Stimulated activated CD4-positive, alpha-beta T cell treated with anti-CD3 and anti-CD28 coated beads, TNF-alpha, amount 100 ng/mL, for 48 hours (primary cell): ENCODE data around the gene MUSTN1.

Experiments used
- DNase-seq, 3 donors: peaks; one replicate each; pipeline ENCODE4 v3.0.0-alpha.2; 2020; ENCODE audit warnings: low read depth in 3 of 3

MUSTN1 gene

DNA sequence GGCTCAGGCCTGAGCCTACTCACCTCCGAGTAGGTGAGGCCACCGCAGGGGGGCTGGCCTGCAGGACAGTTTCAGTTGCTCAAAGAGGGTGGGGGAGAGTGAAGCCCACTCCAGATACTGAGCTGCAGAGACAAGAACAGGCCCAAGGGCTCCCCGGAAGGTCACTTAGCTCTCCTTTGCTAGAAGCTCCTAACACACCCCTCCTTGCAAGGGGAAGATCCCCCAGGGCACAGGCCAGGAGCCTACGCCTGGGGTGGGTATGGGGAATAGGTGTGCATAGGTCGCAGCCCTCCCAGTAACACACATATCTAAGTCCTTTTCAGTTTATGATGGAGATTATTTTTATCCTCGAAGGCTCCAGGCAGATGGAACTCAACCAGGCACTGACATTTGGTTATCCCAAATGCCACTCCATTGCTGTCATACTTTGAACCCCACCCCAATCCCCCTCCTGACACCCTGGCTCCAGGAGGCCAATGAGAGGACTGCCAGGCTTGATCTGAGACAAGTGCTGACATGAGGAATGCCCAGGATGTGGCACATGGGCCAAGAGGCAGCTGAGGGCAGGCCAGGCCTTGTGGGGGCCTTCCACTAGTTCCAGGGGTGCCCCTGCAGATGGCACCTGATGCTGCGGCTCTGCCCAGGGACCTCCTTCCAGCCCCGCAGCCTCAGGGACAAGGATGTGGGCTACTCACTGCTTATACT is 1.1 kb upstream of the MUSTN1 start:
- no peak for DNase-seq

DNA sequence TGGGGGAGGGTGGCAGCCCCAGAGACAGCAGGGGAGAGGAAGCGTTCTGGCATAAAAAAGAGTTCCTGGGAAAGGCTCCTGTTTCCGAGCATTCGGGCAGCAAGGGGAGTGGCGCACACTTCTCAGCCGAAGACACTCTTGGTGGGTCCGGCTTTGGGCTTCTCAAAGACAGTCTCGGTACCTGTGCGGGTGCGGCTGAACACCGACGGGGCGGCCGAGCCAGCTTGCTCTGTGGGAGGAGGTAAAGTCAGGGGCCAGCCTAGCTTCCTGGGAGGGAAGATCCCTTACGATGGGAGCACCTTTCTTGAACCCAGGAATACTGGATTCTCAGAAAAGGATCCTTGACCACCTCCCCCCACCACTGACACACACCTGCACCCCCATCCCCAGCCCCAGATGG is 1.6 kb downstream of the MUSTN1 start:
- no peak for DNase-seq

DNA sequence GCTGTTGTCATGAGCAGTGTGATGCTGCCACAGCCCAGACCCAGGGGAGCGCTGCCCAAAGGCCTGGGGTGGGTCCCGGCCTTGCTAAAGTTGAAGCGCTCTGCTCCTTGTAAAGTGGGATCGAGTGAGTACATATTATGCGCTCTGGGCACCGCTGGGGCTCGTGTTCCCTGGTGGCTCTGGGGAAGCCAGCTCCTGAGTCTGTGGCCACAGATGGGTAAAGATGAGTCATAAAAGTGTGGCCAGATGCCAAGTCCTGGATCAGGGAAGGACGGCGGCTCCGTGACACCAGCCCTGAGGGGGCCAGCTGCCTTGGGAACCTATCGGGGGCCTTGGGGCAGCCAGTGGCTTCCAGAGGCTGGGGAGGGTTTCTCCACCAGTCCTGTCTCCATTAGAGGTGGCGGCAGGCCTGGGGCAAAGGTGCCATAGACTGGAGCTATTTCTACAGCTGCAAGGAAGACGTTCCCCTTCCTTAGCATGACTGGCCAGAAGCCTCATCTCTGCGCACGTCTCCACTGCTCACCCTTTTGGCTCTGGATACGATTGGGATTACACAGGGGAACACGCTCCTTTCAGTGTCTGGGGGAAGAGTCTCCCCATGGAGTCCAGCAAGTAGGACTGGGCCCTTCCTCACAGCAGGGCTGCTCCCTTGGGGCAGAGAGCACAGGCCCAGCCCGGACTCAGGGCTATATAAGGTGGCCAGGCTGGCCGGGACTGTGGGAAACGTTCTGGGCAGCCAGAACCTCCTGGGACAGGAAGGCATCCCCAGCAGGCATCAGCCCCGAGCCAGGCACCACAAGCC is 3.1 kb downstream of the MUSTN1 start:
- no peak for DNase-seq

DNA sequence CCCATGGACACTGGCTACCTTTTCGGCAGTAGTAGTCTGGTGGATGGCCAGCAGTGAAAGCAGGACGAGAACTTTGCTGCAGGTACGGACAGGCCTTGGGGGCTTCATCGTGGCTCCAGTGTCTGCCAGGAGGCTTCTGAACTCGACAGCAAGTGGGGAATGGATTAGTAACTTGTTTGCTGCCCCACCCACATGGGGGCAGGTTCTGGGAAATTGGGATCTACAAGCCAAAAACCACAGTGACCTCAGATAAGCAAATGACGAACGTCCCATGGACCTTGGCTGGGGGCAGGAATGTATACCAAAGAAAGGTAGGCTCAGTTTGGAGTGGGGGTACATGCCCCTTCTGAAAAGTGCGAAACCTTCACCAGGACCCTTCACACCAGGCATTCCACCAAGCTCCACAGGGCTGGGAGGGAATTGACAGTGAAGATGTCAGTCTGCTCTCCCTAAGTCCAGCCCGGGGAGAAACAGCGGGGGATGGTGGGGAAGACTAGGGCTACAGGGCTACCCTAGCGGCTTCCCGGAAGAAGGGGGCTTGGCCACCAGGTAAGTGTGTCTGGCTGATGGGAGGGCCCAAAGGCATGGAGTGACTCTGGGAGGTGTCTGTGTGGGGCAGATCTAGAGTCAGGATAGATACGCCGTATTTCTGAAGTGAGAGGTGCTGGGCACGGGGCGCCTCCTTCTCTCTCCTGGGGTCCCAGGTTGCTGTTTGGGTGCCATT is 4.1 kb downstream of the MUSTN1 start, which contains the start of gene ITIH4:
ITIH4 (minus strand) TSS at position 138 of the 724 bp plus-strand sequence; CDS start at position 108, 30 bp downstream.
- no peak for DNase-seq

DNA sequence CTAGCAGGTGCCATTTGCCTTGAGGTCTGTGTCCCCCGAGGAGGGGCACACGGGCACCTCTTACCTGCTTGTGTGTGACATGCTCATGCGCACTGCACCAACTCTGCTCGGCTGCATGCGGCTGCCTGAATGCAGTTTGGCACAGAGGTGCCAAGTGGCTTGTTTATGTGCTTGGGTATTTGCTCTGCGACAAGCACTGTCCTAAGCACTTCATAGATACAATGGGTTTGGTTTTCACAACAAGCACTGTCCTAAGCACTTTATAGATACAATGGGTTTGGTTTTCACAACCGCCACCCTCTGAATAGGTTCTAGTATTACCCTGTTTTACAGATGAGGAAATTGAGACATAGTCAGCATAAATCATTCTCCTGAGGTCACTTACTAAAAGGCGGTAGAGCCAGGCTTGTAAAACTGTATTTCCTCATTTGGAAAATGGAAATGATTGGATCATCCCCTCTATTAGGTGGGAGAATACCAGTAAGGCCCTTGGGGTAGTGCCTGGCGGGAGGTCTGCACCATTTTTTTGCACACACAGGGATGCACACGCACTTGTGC is 4.8 kb downstream of the MUSTN1 start:
- DNase-seq: no peak

DNA sequence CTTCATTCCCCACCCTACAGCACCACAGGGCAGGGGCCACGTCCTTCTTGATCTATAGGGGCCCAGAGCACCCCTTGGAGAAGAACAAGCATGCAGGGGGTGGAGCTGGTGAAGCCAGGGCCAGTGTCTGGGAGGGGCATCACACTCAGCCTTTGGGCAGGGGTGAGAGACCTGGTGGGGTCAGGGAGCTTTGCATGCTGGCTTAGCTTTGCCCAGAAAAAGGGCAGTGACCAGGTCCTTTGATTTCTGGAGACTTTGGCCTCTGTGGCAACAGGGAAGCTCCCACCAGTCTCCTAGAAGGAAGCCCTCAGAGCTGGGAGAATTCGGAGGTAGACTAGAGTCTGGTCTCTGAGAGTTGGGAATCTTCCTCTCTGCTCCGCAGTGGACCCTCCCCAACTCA is 5.3 kb downstream of the MUSTN1 start:
- DNase-seq: no peak

DNA sequence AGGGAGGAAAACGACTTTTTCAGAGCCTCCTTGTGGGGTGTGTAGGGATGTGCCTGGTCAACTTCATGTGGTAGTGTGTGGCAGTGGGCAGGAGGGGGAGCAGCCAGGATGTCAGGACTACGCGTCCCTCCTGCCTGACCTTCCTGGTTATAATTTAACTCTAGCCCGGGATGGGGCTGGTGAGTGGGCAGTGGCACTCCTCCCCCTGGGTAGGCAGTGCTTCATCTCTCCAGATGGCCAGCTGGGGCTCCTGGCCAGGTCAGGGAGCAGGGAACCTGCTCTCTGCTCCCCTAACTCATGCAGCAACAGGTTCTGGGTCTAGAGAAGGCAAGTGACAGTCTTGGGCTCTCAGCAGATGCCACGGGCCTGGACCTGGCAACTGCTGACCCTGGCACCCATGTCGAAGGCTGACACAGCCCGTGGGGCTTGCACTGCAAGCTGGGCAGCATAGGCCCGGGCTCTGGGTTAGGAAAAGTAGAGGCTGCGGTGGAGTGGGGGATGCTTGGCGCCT is 6.9 kb downstream of the MUSTN1 start:
- DNase-seq: no peak

DNA sequence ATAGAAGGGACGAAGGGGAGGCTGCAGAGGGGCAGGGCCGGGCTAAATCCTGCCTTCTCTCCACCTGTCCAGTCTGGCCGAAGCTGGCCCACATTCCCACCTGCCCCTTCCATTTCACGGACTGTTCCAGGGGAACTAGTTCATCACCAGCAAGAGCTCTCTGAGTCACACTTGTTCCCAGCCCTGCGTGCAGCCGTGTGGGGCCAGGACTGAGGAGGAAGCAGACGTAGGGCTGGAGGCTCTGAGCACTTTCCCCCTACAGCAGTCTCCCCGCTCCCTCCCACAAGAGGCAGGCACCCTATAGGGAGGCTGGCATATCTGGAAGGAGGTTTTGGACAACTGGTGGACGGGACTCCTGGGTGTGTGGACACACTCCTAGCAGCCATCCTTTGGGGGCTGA is 7.4 kb downstream of the MUSTN1 start:
- no peak for DNase-seq

DNA sequence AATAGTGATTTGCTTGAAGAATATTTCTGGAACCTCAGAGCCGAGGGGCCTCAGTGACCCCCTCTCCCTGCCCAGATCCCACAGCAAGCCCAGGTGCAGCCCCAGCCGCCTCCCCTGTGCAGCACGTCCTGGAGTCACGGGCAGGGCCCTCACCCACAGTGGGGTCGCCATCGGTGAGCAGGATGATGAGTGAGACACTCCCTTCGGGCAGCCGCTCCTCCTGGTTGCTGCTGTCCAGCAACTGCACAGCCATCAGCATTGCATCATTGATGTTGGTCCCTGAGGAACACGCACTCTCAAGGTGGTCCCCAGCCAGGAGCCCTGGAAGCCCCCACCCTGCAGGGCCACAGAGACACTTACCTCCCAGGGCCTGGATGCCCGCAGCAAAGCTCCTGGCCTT is 10.8 kb downstream of the MUSTN1 start:
- no peak for DNase-seq

DNA sequence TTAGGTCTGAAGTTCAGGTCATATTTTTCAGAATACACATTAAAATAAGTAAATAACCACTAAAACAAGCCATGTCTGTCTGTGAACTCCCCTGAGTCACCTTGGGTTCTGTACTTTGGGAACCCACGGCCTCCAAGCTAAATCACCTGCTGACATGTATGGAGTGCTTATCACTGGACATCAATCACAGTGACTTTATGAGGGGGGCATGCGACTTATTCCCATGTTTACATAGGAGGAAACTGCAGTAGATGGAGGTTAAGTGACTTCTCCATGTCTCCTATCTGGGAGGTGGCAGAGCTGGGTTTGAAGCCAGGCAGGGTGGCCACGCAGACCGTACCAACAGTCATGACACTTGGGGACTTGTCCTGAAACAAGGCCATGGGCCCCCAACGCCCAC is 12.5 kb downstream of the MUSTN1 start:
- DNase-seq: no peak

DNA sequence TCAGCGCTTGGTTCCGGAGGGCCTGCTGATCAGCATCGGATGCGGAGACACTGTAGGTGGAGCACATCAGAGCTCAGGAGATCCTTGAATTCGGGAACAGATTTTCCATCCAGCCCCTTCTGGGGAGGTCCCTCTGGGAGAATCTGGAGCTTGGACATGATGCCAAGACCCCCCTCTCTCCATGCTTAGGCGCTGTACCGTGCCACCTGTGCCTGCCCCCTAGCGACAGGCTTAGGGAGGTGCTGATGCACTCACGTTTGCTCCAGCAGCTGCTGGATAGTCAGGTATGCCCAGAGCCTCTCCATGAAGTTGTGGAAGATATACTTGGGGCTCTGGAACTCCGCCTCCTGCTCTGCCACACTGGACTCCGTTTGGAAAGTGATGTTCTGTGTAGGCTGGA is 14.1 kb downstream of the MUSTN1 start:
- peak in 1 of 3 donors; percentile 15 for DNase-seq

DNA sequence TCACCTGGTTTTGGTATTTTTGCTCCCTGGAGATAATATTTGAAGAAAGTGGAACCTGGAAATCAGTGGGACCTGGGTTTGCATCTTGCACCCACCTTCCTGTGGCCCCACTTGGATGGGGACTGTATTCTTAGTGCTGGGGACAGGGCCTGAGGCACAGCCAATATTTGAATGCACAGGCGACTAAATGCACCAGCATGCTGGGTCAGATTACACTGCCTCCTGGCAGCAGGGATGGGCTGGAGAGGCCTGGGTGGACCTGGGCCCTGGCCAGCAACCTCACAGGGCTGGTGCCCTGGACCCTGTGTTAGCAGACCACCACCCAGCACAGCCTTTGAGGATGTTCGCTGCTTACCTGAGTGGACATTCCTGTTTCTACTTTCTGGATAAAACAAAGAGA is 14.9 kb downstream of the MUSTN1 start:
- no peak for DNase-seq

DNA sequence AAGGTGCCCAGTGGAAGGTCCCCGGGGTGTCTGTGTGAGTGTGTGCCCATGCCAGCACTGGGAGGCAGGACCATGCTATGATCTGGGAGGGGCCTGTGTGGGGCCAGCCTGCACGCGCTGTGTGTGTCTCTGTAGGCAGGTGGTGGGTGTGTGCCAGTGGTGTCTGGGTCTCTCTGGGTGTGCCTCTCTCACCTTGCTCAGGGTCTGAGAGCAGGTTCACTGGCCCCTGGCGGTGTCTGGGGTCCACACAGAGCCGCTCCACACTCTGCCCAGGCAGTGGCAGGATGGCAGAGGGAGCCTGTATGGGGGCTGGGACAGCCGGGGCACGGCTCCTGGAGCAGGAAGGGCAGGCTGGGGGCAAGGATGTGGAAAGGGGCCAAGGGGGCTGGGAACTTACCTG is 17.0 kb downstream of the MUSTN1 start:
- DNase-seq: no peak

DNA sequence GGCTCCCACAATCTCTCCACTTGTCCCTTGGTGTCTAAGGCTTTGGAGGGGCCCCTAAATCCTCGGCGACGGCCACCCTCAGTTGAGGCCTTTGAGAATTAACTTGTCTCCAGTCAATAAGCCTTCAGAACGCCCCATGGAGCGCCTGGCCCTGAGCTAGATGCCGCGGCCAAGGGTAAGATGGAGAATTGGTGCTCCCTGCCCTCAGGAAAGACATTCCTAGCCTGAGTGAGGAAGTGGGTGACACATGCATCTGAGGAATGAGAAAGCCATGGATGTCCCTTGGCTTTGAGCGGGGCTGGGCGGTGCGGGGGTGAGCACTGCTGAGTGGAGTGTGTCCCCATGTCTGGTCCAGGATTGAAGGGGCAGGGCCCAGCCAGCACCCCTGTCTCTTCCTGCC is 17.6 kb downstream of the MUSTN1 start:
- no peak for DNase-seq

DNA sequence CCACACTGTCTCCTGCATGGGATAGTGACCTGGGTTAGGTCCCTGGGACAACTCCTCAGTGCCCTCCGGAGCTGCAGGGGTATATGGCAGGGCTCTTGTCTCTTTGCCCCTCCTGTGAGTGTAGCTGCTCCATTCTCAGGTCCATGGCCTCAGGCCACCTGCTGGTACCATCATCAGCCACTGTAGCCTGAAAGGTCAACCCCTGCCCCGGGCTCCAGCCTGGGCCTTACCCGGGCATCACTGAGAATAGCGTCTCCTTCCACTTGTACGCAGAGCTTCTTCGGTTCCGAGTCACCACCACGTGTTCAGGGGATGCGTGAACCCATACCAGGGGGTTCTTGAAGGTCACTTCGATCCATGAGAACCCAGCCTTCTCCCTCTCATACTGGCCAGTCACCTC is 18.2 kb downstream of the MUSTN1 start:
- no peak for DNase-seq

DNA sequence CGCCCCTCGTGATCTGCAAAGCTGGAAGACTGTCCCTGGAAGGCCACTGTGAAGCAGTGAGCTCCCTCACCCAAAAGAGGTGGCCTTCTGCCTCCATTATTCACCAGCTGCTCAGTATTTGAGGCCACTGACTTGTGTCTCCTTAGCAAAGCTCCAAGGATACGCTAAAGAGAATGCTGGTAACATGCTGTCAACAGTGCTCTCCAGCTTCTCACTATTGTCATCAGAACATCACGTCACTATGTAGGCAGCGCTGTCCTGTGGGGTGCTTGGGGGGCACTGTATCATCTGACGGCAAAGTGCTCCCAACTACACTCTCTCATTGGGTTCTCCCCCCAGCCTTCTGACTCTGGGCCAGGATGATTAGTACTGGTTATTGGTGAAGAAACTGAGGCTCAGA is 18.6 kb downstream of the MUSTN1 start:
- DNase-seq: no peak

DNA sequence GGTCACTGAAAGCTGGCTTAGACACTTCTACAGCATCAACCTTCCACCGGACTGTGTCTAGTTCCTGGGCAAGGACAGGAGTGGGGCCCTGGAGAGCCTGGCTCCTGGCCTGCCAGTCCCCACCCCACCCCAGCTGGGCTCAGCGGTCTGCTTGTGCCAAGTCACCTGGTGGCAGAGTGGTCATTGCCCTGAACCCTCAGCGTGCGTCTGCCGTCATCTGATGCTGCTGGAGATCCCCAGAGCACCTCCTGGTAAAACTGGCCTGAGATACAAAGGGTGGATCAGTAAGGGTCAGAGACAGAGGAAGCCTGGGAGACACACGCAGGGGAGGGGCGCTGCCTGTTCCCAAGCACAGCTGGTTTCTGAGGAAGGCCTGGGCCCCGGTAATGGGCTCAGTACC is 21.0 kb downstream of the MUSTN1 start:
- no peak for DNase-seq

DNA sequence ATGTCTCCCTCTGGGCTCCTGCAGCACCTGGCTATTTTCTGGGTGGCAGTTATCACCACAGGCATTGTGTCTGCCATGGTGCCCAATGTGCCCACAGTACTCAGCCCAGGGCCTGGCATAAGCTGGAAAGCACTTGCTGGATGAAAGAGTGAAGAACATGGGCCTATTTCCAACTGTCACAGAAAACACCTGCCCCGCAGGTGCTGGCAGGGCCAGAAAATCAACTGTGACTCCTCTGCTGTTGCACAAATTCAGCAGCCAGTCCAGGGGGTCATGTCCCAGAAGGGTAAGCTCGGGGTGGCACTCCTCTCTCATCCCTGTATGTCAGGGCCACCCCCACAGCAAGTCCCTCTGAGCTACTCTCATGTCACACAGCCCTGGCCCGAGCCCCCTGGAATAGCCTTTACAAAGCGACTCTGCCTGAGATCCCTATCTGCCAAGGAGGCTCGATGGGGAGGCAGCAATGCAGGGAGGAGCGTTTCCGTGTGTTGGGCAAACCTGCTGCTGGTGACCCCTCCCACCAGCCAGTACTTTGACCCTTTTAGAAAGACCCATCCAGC is 23.3 kb downstream of the MUSTN1 start:
- DNase-seq: no peak

DNA sequence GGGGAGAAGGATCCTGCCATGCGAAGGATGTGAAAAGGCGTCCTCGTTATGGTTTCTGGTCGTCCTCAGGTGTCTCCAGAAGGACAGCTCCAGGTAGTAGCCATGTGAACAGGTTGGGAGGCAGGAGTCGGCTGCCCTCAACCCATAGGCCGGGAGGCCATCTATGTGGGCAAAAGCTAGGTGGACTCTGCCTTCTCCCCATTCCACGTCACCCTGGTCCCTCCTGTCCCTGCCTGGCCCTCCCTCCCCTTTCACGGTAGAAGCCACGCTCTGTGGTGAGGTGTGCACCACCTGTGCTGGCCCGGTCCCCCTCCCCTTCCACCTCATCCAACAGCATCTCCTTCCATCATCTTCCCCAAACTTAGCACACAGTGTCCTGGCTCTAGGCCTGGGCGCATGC is 23.9 kb downstream of the MUSTN1 start:
- no peak for DNase-seq

DNA sequence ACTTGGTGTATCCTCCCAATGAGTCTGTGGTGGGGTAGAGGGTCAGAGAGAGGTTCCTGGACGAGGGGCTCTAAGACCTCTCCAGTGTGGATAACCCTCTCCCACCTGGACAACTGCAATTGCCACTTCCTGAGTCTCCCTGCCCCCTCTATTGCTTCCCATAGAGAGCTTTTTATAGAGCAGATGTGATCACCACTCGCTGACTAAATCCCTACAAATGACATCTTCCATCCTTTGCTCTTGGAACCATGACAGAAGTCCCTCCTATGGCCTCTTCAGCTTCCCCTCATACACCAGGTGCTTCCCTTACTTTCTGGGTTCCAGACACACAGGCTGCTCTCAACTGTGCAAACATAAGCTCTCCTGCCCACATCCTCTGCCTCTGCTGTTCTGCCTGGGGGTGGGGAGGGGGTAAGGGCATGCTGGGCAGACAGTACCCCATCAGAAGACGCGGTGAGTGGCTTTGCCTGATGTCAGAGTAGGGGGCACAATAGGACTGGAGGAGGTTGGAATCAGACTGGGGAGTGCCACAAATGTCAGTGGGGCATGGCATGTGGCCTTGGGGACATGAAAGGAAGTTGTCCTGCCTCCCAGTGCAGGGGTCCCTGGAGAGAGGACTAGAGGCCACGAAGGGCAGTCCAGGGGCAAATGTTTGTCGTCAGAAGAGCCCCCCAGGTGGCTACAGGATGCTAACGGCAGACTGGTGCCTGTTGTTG is 25.0 kb downstream of the MUSTN1 start:
- no peak for DNase-seq

DNA sequence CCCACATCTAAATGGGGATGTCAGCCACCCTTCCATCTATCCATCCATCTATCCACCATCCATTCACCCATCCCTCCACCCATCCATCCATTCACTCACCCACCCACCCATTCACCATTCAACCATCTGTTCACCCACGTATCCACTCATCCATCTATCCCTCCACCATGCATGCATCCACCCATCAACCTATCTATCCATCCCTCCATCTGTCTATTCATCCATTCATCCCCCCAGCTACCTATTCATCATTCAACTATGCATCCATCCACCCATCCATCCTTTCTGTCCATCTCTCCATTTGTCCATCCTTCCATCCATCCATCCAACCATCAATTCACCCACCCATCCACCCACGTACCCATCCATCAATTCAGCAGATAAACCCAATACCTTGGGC is 25.7 kb downstream of the MUSTN1 start:
- no peak for DNase-seq
